ENCODE data around the gene SPECC1. TPM values are rescaled to one million over a fixed set of nuclear protein-coding genes. Genes with fewer than 3 reads are reported as not detected.

Gene SPECC1
- total and polyA plus RNA-seq, 9 of the 15 experiments (the other 6 are each of a cell fraction or from before 2014, with no cell fraction given) = 2.4 to 19.6 (median 14.7) TPM

DNA sequence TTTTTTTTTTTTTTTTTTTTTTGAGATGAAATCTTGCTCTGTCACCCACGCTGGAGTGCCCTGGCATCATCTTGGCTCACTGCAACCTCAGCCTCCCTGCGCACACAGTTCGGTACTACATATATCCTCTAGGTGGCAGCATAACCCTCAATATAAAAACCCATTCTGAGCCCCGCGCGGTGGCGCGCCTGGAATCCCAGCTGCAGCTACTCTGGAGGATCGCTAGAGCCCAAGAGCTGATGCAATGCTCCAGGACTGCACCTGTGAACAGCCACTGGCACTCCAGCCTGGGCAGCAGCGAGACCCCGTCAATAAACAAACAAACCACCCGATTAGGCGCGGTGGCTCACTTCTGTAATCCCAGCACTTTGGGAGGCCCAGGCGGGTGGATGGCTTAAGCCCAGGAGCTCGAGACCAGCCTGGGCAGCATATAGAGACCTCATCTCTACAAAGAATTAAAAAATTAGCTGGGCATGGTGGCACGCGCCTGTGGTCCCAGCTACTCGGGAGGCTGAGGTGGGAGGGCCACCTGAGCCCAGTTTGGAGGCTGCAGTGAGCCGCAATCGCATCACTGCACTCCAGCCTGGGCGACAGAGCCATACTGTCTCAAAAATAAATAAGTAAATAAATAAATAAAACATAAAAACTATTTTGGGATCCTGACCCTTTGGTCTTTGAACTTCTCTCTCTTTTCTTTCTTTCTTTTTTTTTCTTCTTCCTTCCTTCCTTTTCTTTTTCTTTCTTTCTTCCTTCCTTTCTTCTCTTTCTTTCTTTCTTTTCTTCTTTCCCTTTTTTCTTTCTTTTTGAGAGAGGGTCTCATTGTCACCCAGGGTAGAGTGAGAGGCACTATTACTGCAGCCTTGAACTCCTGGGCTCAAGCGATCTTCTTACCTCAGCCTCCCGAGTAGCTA lies 16.1 kb upstream of the SPECC1 start (continued):
- TF ChIP-seq ATF7 (IDR thresholded peaks at IDR 0.05) (peak; percentile 53), ZNF384 (IDR thresholded peaks at IDR 0.05; ENCODE audit: low read depth, low read length) (peak; percentile 77), OTX1 (CRISPR knock-in tag; IDR thresholded peaks at IDR 0.05) (no peak), NCOA1 (IDR thresholded peaks at IDR 0.05; ENCODE audit: low read depth) (no peak), CBFB (CRISPR knock-in tag; IDR thresholded peaks at IDR 0.05) (no peak), ELF1 (tag; IDR thresholded peaks at IDR 0.05) (no peak), MTA3 (IDR thresholded peaks at IDR 0.05; ENCODE audit: borderline replicate concordance) (no peak), KLF10 (CRISPR knock-in tag; IDR thresholded peaks at IDR 0.05) (no peak), ZFP1 (CRISPR knock-in tag; IDR thresholded peaks at IDR 0.05) (no peak), ZNF717 (CRISPR knock-in tag; IDR thresholded peaks at IDR 0.05) (no peak), MEF2D (tag; conservative IDR thresholded peaks at IDR 0.05; ENCODE audit: low read depth) (no peak), NFRKB (IDR thresholded peaks at IDR 0.05; ENCODE audit: low read depth) (no peak), MTA1 (IDR thresholded peaks at IDR 0.05; ENCODE audit: borderline replicate concordance) (no peak), KDM1A (IDR thresholded peaks at IDR 0.05) (no peak), HMGN3 (IDR thresholded peaks at IDR 0.05; ENCODE audit: borderline replicate concordance, extremely low read depth, insufficient read length, low read depth, low read length) (no peak), MAFG (tag; conservative IDR thresholded peaks at IDR 0.05) (no peak)
- TF ChIP-seq, protein P1, sequence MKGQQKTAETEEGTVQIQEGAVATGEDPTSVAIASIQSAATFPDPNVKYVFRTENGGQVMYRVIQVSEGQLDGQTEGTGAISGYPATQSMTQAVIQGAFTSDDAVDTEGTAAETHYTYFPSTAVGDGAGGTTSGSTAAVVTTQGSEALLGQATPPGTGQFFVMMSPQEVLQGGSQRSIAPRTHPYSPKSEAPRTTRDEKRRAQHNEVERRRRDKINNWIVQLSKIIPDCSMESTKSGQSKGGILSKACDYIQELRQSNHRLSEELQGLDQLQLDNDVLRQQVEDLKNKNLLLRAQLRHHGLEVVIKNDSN (CRISPR knock-in tag; IDR thresholded peaks at IDR 0.05) = no peak
- TF ChIP-seq, protein P2, sequence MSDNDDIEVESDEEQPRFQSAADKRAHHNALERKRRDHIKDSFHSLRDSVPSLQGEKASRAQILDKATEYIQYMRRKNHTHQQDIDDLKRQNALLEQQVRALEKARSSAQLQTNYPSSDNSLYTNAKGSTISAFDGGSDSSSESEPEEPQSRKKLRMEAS (CRISPR knock-in tag; IDR thresholded peaks at IDR 0.05) = no peak
- TF ChIP-seq, protein P3, sequence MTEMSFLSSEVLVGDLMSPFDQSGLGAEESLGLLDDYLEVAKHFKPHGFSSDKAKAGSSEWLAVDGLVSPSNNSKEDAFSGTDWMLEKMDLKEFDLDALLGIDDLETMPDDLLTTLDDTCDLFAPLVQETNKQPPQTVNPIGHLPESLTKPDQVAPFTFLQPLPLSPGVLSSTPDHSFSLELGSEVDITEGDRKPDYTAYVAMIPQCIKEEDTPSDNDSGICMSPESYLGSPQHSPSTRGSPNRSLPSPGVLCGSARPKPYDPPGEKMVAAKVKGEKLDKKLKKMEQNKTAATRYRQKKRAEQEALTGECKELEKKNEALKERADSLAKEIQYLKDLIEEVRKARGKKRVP (CRISPR knock-in tag; IDR thresholded peaks at IDR 0.05) = peak; percentile 85
- TF ChIP-seq, protein P4, sequence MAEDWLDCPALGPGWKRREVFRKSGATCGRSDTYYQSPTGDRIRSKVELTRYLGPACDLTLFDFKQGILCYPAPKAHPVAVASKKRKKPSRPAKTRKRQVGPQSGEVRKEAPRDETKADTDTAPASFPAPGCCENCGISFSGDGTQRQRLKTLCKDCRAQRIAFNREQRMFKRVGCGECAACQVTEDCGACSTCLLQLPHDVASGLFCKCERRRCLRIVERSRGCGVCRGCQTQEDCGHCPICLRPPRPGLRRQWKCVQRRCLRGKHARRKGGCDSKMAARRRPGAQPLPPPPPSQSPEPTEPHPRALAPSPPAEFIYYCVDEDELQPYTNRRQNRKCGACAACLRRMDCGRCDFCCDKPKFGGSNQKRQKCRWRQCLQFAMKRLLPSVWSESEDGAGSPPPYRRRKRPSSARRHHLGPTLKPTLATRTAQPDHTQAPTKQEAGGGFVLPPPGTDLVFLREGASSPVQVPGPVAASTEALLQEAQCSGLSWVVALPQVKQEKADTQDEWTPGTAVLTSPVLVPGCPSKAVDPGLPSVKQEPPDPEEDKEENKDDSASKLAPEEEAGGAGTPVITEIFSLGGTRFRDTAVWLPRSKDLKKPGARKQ (CRISPR knock-in tag; IDR thresholded peaks at IDR 0.05) = no peak
- TF ChIP-seq, protein P5, sequence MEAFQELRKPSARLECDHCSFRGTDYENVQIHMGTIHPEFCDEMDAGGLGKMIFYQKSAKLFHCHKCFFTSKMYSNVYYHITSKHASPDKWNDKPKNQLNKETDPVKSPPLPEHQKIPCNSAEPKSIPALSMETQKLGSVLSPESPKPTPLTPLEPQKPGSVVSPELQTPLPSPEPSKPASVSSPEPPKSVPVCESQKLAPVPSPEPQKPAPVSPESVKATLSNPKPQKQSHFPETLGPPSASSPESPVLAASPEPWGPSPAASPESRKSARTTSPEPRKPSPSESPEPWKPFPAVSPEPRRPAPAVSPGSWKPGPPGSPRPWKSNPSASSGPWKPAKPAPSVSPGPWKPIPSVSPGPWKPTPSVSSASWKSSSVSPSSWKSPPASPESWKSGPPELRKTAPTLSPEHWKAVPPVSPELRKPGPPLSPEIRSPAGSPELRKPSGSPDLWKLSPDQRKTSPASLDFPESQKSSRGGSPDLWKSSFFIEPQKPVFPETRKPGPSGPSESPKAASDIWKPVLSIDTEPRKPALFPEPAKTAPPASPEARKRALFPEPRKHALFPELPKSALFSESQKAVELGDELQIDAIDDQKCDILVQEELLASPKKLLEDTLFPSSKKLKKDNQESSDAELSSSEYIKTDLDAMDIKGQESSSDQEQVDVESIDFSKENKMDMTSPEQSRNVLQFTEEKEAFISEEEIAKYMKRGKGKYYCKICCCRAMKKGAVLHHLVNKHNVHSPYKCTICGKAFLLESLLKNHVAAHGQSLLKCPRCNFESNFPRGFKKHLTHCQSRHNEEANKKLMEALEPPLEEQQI (IDR thresholded peaks at IDR 0.05) = no peak
